ENCODE measurements around the gene TM9SF1. TPM values are rescaled to one million over a fixed set of nuclear protein-coding genes. Genes with fewer than 3 reads are reported as not detected.
A peak's percentile ranks its signal among the peaks of the same experiment; 100 is the strongest.

The TM9SF1 gene
- total and polyA plus RNA-seq, 2 of the 13 experiments (the other 11 are each of a cell fraction or from before 2014, with no cell fraction given) = 83.2 to 110 TPM

DNA sequence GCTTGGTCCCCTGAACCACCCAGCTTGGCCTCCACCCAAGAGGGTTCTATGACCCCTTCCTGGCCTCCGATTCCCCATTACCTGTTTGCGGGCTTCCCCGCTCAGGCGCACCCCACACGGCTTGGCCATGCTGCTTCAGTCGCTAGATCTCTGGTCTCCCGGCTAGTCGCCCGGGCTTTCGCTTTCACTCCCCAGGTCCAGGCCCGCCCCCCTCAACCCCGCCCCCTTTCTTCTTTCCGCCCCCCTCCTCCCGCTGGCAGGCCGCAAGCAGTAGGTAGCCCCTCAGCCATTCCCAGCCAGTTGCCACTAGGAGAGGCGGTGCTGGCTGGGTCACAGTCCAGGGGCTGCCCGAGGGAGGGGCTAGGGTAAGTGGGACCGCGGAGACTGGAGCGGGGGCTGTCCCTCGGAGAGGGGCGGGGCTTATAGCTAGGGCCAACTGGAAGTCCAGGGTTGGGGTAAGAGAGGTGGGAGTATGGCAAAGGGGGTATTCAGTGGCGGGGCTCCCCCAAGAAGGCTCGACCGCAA is 48.7 kb downstream of the TM9SF1 start, which contains the start of gene PSME2 (continued):
- TF ChIP-seq, protein P1, sequence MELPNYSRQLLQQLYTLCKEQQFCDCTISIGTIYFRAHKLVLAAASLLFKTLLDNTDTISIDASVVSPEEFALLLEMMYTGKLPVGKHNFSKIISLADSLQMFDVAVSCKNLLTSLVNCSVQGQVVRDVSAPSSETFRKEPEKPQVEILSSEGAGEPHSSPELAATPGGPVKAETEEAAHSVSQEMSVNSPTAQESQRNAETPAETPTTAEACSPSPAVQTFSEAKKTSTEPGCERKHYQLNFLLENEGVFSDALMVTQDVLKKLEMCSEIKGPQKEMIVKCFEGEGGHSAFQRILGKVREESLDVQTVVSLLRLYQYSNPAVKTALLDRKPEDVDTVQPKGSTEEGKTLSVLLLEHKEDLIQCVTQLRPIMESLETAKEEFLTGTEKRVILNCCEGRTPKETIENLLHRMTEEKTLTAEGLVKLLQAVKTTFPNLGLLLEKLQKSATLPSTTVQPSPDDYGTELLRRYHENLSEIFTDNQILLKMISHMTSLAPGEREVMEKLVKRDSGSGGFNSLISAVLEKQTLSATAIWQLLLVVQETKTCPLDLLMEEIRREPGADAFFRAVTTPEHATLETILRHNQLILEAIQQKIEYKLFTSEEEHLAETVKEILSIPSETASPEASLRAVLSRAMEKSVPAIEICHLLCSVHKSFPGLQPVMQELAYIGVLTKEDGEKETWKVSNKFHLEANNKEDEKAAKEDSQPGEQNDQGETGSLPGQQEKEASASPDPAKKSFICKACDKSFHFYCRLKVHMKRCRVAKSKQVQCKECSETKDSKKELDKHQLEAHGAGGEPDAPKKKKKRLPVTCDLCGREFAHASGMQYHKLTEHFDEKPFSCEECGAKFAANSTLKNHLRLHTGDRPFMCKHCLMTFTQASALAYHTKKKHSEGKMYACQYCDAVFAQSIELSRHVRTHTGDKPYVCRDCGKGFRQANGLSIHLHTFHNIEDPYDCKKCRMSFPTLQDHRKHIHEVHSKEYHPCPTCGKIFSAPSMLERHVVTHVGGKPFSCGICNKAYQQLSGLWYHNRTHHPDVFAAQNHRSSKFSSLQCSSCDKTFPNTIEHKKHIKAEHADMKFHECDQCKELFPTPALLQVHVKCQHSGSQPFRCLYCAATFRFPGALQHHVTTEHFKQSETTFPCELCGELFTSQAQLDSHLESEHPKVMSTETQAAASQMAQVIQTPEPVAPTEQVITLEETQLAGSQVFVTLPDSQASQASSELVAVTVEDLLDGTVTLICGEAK (IDR thresholded peaks at IDR 0.05) = no peak
- TF ChIP-seq, protein P1 (CRISPR knock-in tag; IDR thresholded peaks at IDR 0.05) = no peak
- TF ChIP-seq, protein P2, sequence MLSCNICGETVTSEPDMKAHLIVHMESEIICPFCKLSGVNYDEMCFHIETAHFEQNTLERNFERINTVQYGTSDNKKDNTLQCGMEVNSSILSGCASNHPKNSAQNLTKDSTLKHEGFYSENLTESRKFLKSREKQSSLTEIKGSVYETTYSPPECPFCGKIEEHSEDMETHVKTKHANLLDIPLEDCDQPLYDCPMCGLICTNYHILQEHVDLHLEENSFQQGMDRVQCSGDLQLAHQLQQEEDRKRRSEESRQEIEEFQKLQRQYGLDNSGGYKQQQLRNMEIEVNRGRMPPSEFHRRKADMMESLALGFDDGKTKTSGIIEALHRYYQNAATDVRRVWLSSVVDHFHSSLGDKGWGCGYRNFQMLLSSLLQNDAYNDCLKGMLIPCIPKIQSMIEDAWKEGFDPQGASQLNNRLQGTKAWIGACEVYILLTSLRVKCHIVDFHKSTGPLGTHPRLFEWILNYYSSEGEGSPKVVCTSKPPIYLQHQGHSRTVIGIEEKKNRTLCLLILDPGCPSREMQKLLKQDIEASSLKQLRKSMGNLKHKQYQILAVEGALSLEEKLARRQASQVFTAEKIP (CRISPR knock-in tag; IDR thresholded peaks at IDR 0.05; ENCODE audit: borderline replicate concordance) = no peak
- TF ChIP-seq, protein P3, sequence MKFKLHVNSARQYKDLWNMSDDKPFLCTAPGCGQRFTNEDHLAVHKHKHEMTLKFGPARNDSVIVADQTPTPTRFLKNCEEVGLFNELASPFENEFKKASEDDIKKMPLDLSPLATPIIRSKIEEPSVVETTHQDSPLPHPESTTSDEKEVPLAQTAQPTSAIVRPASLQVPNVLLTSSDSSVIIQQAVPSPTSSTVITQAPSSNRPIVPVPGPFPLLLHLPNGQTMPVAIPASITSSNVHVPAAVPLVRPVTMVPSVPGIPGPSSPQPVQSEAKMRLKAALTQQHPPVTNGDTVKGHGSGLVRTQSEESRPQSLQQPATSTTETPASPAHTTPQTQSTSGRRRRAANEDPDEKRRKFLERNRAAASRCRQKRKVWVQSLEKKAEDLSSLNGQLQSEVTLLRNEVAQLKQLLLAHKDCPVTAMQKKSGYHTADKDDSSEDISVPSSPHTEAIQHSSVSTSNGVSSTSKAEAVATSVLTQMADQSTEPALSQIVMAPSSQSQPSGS (CRISPR knock-in tag; IDR thresholded peaks at IDR 0.05) = peak; percentile 33; the same call in 1 of the 2 replicates
- TF ChIP-seq IKZF4 (CRISPR knock-in tag; IDR thresholded peaks at IDR 0.05; ENCODE audit: borderline replicate concordance, low read depth, not compliant biosample characterization) (peak; percentile 87), STAT5B (CRISPR knock-in tag; IDR thresholded peaks at IDR 0.05) (0 out of 2 replicates have a peak, but pooled peaks have one; percentile 25), ZNF773 (CRISPR knock-in tag; IDR thresholded peaks at IDR 0.05; ENCODE audit: borderline replicate concordance) (no peak), SP1 (IDR thresholded peaks at IDR 0.05) (no peak), SP1 (CRISPR knock-in tag; IDR thresholded peaks at IDR 0.05) (peak; percentile 91), ZC3H4 (CRISPR knock-in tag; IDR thresholded peaks at IDR 0.05; ENCODE audit: borderline replicate concordance) (no peak), MBNL3 (CRISPR knock-in tag; conservative IDR thresholded peaks at IDR 0.05) (no peak), ZNF883 (CRISPR knock-in tag; IDR thresholded peaks at IDR 0.05; ENCODE audit: not compliant biosample characterization) (no peak)
- TF ChIP-seq, protein P4, sequence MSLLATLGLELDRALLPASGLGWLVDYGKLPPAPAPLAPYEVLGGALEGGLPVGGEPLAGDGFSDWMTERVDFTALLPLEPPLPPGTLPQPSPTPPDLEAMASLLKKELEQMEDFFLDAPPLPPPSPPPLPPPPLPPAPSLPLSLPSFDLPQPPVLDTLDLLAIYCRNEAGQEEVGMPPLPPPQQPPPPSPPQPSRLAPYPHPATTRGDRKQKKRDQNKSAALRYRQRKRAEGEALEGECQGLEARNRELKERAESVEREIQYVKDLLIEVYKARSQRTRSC (CRISPR knock-in tag; IDR thresholded peaks at IDR 0.05; ENCODE audit: low read depth) = no peak
- TF ChIP-seq, protein P5, sequence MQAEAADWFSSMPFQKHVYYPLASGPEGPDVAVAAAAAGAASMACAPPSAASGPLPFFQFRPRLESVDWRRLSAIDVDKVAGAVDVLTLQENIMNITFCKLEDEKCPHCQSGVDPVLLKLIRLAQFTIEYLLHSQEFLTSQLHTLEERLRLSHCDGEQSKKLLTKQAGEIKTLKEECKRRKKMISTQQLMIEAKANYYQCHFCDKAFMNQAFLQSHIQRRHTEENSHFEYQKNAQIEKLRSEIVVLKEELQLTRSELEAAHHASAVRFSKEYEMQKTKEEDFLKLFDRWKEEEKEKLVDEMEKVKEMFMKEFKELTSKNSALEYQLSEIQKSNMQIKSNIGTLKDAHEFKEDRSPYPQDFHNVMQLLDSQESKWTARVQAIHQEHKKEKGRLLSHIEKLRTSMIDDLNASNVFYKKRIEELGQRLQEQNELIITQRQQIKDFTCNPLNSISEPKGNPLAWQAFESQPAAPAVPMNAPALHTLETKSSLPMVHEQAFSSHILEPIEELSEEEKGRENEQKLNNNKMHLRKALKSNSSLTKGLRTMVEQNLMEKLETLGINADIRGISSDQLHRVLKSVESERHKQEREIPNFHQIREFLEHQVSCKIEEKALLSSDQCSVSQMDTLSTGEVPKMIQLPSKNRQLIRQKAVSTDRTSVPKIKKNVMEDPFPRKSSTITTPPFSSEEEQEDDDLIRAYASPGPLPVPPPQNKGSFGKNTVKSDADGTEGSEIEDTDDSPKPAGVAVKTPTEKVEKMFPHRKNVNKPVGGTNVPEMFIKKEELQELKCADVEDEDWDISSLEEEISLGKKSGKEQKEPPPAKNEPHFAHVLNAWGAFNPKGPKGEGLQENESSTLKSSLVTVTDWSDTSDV (CRISPR knock-in tag; IDR thresholded peaks at IDR 0.05) = no peak
